HCEC 1CT (cell line): ENCODE measurements around the gene KIF4B.
A peak's percentile ranks its signal among the peaks of the same experiment; 100 is the strongest.
"Not testable (repeated sequence)": the region's sequence is repeated elsewhere in the genome, so short reads cannot be mapped to it uniquely, and the experiment has no call there.

Experiments used
- DNase-seq: peaks from one replicate; pipeline ENCODE4 v3.0.0-alpha.2; 2017

KIF4B gene

DNA sequence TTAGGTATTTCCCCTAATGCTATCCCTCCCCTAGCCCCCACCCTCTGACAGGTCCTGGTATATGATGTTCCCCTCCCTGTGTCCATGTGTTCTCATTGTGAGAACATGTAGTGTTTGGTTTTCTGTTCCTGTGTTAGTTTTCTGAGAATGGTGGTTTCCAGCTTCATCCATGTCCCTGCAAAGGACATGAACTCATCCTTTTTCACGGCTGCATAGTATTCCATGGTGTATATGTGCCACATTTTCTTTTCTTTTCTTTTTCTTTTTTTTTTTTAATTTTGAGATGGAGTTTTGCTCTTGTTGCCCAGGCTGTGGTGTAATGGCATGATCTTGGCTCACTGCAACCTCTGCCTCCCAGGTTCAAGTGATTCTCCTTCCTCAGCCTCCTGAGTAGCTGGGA, 7.3 kb upstream of the KIF4B start:
- not testable (repeated sequence) for DNase-seq

- no peak for DNase-seq
These were observed 4.9 kb upstream of the KIF4B start for GRCh38 chr5:155008669-155009068.

- no peak for DNase-seq
These were observed 2.7 kb upstream of the KIF4B start for GRCh38 chr5:155010881-155011280.

- no peak for DNase-seq
These were observed 1.7 kb downstream of the KIF4B start for GRCh38 chr5:155015239-155015638.

- DNase-seq, result no peak
These were observed 4.1 kb downstream of the KIF4B start for GRCh38 chr5:155017610-155018009.

- no peak for DNase-seq
These were observed 6.2 kb downstream of the KIF4B start for GRCh38 chr5:155019601-155020226.

DNA sequence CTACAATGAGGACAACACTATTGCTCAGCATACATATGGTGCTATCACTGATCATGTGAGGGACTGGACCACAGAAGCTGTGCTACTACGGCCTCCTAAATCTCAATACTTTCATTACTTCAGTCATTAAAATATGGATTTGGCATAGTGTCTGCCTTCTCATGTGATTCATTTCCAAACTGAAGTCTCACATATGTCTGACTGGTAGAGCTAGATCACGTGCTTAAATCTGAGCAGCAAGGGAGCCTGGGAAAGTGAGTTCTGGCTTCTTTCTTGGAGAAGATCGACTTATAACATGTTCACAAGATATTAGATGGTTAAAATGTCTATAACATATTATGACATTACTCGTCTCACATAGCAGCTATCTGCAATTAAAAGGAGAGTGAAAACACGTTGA, 8.3 kb downstream of the KIF4B start:
- DNase-seq, result peak; percentile 34

GRCh38 chr5:155023320-155023719, 9.8 kb downstream of the KIF4B start:
- no peak for DNase-seq

DNA sequence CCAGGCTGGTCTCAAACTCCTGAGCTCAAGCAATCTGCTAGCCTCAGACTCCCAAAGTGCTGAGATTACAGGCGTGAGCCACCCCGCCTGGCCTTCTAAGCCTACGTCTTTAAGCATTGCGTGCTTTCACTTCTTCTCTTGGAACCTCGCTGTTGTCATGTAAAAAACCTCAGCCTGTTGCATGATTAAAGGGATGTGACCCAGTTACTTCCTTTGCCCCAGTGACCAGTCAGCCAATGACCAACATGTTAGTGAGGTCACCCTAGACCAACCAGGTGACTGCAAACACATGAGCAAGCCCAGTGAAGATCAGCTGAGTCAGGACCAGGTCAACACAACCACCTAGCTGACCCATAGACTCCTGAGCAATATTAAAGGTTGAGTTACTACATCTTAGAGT, 10.5 kb downstream of the KIF4B start:
- DNase-seq, result peak; percentile 7

- no peak for DNase-seq
These were observed 12.3 kb downstream of the KIF4B start for GRCh38 chr5:155025895-155026294.

DNA sequence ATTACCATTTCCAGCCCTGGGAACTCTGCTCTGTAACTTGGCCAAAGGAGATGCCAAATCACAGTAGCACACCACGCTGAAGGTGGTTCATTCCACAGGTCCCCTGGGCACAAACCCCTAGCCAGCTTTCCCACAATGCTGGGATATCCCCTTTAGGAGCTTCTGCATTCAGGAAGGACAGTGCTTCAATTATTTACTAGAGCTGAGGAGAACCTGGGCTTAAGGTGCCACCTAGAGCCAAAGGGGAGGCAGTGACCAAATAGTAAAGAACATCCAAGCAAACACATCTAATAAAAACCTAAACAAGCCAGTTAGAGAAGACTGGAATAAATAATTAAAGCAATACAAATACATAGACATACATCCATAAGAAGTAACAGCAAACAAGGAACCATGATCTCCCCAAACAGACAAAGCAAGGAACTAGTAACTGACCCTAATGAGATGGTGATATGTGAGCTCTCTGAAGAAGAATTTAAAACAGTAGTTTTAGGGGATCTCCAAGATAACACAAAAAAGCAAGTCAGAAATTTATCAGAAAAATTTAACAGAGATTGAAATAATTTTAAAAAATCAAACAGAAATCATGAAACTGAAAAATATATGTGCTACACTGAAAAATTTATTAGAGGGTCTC, 14.6 kb downstream of the KIF4B start:
- DNase-seq, result no peak

DNA sequence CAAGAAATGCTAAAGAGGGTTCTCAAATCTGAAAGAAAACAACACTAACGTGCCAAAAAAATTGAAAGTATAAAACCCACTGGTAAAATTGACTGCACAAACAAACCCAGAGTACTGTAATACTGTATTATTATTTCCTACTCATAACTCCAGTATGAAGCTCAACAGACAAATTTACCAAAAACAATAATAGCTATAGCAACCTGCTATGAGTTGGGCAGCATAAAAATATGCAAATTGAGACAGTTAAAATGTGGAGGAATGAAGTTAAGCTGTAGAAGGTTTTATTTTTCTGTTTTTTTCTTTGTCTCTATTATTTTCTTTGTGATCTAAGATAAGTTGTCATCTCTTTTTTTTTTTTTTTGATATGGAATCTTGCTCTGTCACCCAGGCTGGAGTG, 15.7 kb downstream of the KIF4B start:
- no peak for DNase-seq

DNA sequence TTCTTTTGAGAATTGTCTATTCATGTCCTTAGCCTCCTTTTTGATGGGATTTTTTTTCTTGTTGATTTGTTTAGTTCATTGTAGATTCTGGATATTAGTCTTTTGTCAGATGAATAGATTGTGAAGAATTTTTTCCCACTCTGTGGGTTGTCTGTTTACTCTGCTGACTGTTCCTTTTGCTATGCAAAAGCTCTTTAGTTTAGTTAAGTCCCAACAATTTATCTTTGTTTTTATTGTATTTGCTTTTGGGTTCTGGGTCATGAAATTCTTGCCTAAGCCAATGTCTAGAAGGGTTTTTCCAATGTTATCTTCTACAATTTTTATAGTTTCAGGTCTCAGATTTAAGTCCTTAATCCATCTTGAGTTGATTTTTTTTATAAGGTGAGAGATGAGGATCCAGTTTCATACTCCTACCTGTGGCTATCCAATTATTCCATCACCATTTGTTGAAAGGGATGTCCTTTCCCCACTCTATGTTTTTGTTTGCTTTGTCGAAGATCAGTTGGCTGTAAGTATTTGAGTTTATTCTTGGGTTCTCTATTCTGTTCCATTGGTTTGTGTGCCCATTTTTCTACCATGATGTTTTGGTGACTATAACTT, 20.7 kb downstream of the KIF4B start:
- DNase-seq, result not testable (repeated sequence)

- not testable (repeated sequence) for DNase-seq
These were observed 21.5 kb downstream of the KIF4B start for GRCh38 chr5:155035087-155035486.

GRCh38 chr5:155040984-155041653, 27.6 kb downstream of the KIF4B start:
- peak; percentile 8 for DNase-seq

DNA sequence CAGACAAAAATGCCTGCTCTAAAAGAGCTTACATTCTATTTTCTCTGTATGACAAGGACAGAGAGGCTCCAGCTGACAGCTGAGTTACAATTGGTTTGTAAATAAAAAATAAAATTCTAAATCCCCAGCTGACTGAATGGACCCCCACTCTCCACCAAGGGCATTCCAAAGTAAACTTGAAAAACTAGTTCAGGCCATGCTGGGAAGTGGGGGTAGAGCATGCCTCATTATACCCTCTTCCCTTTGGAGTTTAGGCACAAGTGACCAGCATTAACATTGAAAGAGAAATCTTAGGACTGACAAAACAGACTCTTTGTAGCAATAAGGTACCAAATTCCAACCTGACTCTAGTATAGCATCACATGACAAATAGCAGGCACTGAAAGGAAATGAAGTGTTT, 31.0 kb downstream of the KIF4B start:
- no peak for DNase-seq

GRCh38 chr5:155046591-155046990, 33.0 kb downstream of the KIF4B start:
- DNase-seq, result no peak

- DNase-seq, result no peak
These were observed 34.3 kb downstream of the KIF4B start for GRCh38 chr5:155047818-155048217.

GRCh38 chr5:155049569-155050383, 36.2 kb downstream of the KIF4B start:
- DNase-seq, result peak; percentile 17

DNA sequence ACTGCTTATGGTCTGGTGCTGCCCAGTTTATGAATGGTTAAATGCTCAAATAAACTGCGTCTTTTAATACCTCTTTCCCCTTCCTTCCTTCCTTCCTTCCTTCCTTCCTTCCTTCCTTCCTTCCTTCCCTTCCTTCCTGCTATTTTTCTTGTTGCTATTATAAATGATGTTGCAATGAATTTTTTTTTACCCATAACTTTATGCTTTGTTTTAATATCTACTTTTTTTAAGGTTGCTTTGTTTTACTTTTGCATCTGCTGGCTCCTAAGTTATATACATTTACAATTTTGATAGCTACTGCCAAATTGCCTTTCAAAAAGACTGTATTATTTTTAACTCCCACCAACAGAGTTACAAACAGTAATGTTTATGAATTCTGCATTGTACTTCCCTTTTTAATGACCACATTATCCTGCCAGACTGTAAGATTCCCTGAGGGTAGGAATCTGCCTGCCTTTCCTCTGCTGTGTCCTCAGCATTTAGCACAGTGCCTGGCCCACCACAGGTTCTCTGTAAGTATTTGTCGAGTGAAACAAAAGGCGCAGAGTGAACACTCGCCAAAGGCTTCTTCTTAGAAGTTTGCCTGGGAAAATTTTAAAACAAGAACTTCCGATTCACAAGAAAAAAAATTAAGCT, 36.9 kb downstream of the KIF4B start:
- DNase-seq, result no peak

DNA sequence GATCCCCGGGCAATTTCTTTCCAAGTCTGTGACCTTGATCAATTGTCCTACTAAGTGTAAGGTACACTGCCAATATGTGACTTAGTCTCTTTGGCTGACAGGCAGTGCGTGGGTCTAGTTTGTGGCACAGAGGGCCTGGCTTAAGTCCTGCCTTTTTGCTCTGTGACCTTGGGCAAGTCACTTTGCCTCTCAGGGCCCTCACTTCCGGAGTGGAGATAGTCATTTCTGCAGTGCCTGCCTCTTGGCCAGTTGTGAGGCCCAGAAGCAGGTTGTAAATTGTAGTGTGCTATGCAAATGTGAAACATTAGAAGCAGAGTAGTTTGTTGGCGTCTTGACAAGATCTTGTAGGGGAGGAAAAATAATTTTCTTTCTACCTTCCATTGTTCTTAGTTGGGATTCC, 39.0 kb downstream of the KIF4B start:
- DNase-seq, result no peak

GRCh38 chr5:155053501-155053900, 39.9 kb downstream of the KIF4B start:
- no peak for DNase-seq
